Glomerular endothelial cell (primary cell): Measurements from ENCODE around the gene SGK2. TPM values are rescaled to one million over a fixed set of nuclear protein-coding genes. Genes with fewer than 3 reads are reported as not detected.

ENCODE experiments used
- DNase-seq: peaks from one replicate; pipeline ENCODE4 v3.0.0-alpha.2; 2011; ENCODE audit warnings: low read depth, low spot score; ENCODE audit errors: extremely low read depth
- total RNA-seq: library from RNA; depleted of rRNA; stranded (reverse); fragments of >200 nt; gene quantifications from 2 replicates; pipeline ENCODE4 v1.2.3, GENCODE V29; 2015

SGK2 gene
- total RNA-seq = 4.4 TPM in 1 of 2 replicates, not detected in the other

DNA sequence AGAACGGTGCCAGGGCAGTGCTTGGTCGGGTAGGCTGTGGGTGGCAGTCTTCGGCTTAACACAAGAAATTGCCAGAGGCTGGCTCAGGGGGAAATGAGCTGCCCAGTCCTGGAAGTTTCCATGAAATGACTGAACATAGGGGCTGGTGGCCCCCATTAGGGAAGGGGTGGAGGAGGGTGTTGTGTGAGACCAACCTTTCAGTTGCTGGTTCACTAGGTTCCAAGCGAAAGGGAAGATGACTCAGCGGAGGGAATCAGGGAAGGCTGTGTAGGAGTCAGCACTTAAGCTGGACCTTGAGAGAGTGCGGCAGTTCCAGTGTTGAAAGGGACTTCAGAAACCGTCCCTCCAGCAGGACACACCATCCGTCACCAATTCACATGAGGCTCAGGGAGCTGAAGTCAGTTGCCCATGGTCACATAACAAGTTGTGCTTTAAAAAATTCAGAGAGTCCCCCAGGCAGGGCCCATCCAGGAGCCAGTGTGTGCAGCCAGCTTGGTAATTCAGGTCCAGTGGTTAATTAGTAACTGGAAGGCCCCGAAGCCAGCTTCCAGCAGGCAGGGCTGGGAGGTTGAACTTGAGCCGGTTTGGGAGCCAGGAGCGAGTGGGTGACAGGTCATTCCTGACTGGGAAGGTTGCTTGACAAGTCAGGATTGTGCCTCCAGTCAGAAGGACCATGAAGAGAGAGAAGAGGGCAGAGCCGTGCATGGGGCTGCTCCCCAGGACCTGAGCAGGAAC, at the start of gene SGK2:
Gene SGK2 (plus strand): TSS at position 616 of the 735 bp plus-strand sequence. CDS start 7,469 bp downstream, outside the sequence.
- no peak for DNase-seq

- DNase-seq = no peak
These were observed 46.9 kb upstream of the SGK2 start for GRCh38 chr20:43511879-43512278.

DNA sequence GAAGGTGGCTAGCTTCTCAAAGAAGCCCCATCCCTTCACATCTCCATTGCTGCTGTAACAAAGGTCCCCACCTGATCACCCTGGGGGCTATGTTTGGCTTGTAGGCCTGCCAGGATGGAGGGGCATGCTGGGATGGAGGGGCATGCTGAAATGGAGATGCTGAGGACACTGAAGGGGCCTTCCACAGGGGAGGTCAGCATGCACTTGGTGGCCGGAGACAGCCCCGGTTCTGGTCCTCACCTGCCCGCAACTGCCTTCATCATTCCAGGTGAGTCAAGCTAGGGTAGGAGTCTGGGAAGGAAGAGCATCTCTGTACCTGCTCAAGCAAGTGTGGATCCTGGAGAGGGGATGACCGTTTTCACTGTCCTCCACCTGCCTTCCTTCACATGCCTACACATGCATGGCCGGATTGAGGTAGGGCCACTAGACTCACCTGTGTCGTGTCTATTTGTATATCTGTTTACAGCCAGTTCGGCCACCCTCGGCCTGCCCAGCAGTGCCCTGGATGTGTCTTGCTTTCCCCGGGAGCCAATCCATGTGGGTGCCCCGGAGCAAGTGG, 45.4 kb upstream of the SGK2 start:
- no peak for DNase-seq

DNA sequence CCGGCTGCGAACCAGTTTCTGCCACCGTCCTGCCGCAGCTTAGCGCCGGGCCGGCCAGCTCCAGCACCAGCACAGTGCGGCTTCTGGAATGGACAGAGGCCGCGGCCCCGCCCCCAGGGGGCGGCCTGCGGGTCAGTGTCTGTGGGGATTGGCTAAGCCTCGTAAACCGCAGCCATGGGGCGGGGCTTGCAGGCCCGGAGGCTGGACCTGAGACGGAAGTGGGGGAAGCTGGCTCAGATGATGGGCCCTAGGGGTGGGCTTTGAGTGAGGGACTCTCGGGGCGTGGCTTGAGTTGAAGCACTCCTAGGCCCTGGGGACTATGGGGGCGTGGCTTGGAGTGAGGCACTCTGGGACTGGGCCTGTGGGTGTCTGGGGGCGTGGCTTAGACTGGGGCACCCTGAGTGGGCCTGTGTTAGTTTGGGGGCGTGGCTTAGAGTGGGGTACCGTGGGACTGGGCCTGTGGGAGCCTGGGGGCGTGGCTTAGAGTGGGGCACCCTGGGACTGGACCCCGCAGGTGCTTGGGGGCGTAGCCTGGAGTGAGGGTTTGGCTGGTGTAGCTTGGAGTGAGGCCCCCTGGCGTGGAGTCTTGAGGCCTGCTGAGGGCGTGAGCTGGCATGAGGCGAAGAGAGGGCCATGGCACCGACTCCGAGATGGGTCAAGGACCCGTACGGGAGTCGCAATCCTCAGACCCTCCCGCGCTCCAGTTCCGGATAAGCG, 44.7 kb upstream of the SGK2 start:
- peak; percentile 83 for DNase-seq

GRCh38 chr20:43514648-43514999, 44.2 kb upstream of the SGK2 start:
- DNase-seq = no peak

DNA sequence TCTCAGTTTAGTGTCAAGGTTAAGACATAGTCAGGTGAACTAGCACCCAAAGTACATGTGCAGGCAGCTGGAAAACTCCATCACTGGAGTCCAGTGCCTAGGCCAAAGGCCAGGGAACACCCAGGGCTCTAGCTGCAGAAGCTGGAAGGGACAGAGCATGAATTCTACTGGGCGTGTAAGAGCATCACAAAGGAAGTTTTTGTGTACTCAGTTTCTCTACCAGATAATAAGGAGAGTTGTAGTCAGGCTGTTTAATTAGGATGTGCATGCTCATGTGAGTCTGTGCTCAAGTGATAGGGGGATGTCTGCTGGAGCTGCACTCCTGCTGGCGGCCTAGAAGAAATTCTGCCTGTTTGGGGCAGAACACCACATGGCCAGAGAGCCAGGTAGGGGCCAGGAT, 43.2 kb upstream of the SGK2 start:
- no peak for DNase-seq

- DNase-seq = no peak
These were observed 42.5 kb upstream of the SGK2 start for GRCh38 chr20:43516251-43516824.

DNA sequence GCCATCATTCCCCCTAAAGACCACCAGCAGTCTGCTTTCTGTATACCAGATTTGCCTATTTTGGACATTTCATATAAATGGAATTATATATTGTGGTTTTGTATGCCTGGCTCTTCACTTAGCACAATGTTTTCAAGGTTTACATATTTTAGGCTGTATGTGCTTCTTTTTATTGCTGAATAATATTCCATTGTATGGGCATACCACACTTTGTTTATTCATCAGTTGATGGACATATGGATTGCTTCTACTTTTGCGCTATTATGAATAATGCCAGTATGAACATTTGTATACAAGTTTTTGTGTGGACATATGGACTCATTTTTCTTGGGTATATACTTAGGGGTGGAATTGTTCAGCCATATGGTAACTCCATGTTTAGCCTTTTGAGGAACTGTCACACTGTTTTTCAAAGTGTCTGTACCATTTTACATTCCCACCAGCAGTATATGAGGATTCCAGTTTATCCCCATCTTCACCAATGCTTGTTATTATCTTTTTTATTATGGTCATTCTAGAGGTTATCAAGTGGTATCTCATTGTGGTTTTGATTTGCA, 38.7 kb upstream of the SGK2 start:
- no peak for DNase-seq

GRCh38 chr20:43525021-43525420, 33.8 kb upstream of the SGK2 start:
- no peak for DNase-seq

DNA sequence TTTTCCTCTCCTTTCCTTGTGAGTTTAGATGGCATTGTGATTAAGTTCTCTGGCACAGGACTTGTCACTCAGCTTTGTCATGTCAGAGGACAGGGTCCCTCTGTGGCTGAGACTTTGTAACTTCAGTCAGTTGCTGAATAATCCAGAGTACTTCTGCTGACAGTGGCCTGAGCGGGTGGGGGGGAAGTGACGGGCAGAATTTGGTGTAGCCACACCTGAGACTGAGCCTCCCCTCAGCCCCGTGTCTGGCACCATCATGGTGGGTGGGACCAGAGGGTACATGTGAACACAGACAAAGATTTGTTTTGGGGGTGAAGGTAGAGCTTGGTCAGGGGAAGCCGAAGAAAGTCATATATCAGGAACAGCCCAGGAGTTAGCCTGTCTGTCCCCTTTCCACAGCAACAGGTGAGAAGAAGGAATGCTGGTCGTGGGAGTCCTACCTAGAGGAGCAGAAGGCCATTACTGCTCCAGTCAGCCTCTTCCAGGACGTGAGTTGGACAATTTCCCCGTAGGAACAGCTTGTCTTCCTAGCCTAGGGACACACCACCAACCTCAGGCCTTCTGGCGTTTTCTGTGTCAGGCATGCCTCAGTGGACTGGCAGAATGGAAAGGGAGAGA, 30.5 kb upstream of the SGK2 start:
- no peak for DNase-seq

DNA sequence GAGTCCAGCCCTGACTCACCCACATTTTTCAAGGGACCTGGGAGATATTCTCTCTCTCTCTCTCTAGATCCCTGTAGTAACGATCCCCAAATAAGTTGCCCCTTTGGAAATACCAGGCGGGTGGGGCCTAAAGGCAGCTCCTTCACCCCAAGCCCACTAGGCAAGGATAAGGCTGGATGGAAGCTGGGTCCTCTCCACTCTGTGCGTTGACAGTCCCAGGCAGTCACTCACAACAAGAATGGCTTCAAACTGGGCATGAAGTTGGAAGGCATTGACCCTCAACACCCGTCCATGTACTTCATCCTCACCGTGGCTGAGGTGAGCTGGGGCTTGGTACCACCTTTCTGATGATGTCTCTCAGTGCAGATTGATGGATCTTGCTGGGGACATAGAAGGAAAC, 29.8 kb upstream of the SGK2 start:
- no peak for DNase-seq

DNA sequence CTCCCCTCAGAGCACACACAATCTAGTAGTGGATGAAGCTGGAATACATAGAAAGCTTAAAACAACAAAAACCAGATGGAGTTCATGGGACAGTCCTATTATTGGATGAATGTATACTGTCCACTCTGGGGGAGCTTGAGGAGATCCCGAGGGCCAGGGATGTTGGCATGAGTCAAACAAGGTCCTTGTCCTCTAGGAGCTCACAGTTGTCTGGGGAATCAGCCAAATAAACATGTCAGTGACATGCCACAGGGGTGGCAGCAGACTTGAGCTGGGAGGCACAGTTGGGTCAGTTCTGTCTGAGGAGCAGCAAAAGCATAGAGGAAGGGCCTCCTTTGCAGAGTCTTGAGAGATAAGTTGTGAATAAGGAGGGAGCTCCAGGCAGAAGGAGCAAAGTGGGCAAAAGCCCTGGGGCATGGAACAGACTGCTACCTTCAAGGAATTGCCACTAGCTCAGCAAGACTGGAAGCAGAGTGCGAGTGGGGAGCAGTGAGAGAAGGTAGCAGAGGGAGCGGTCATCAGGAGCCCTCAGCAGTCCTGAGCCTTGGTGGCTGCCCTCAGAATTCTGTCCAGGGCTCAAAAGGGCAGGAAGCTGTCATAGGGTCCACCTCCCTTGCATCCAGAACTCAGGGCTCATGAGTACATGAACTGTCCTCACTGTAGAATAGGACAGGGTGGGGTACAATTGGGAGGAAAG, 29.2 kb upstream of the SGK2 start:
- DNase-seq = no peak

GRCh38 chr20:43530321-43531090, 28.3 kb upstream of the SGK2 start:
- no peak for DNase-seq

GRCh38 chr20:43531091-43531443, 27.8 kb upstream of the SGK2 start:
- DNase-seq = no peak

GRCh38 chr20:43532416-43533055, 26.3 kb upstream of the SGK2 start:
- no peak for DNase-seq

- DNase-seq = no peak
These were observed 25.8 kb upstream of the SGK2 start for GRCh38 chr20:43533060-43533459.

GRCh38 chr20:43534016-43534415, 24.8 kb upstream of the SGK2 start:
- DNase-seq = no peak

DNA sequence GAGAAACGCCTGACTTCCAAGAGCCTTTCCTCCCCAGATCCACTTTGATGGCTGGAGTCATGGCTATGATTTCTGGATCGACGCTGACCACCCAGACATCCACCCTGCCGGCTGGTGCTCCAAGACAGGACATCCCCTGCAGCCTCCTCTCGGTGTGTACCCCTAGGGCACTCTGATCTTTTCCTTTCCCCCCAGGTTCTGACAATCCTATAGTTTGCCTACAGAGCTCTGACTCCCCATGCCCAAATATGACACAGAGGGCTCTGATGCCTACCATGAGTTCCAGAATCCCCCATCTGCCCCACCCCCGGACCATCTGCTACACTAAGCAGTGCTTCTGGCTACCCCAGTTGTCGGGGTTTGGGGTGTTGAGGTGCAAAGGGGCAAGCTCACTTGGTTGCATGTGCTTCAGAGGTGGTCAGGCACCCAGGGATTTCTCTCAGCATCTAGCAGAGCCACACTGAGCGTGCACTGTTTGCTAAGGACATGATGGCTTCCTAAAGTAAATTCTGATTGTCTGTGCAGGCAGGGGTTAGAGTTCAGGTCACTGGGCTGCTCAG, 24.0 kb upstream of the SGK2 start:
- no peak for DNase-seq
